HG03460 (cell line): ENCODE measurements around the gene TAL1.

Source experiments
- ATAC-seq: cut with Tn5 transposase; IDR thresholded peaks from one replicate; pipeline ENCODE4 v1.9.1; 2021; ENCODE audit not compliant: unreplicated experiment

TAL1 gene

GRCh38 chr1:47178020-47178419, 54.0 kb downstream of the TAL1 start:
- ATAC-seq: no peak

- ATAC-seq: no peak
Observed at GRCh38 chr1:47175227-47175934, 56.6 kb downstream of the TAL1 start.

- ATAC-seq: no peak
Observed at GRCh38 chr1:47174656-47175020, 57.4 kb downstream of the TAL1 start.

GRCh38 chr1:47172782-47173181, 59.2 kb downstream of the TAL1 start:
- ATAC-seq: no peak
